Fibroblast of villous mesenchyme (primary cell): ENCODE results near the gene FOXF2. TPM values are rescaled to one million over a fixed set of nuclear protein-coding genes. Genes with fewer than 3 reads are reported as not detected.

ENCODE experiments used
- DNase-seq: peaks from one replicate; pipeline ENCODE4 v3.0.0-alpha.2; 2010; ENCODE audit warnings: low read depth
- H3K4me3 ChIP-seq: 2 replicates; pipeline ENCODE4 v1.5.1; 2011; ENCODE audit warnings: low read depth, mild to moderate bottlenecking, low read length
- CTCF ChIP-seq: IDR thresholded peaks from 2 replicates; pipeline ENCODE4 v1.5.1; 2012; ENCODE audit warnings: low read depth, mild to moderate bottlenecking, low read length; ENCODE audit not compliant: insufficient read depth
- total RNA-seq: library from RNA; depleted of rRNA; stranded (reverse); fragments of >200 nt; gene quantifications from 2 replicates; pipeline ENCODE4 v1.2.3, GENCODE V29; 2012

The FOXF2 gene
- total RNA-seq, 1 donor, result not detected

GRCh38 chr6:1382331-1382882 lies 7.0 kb upstream of the FOXF2 start:
- no peak overlapping the region for H3K4me3 ChIP-seq
- no peak for DNase-seq
- TF ChIP-seq CTCF, result no peak

- H3K4me3 ChIP-seq, result no peak overlapping the region
- no peak for DNase-seq
- TF ChIP-seq CTCF, result no peak
Measured at GRCh38 chr6:1382883-1383728, 6.3 kb upstream of the FOXF2 start.

GRCh38 chr6:1383729-1384548 lies 5.4 kb upstream of the FOXF2 start:
- TF ChIP-seq CTCF, result no peak
- H3K4me3 ChIP-seq, result no peak overlapping the region
- no peak for DNase-seq

- no peak for TF ChIP-seq CTCF
- H3K4me3 ChIP-seq, result no peak overlapping the region
- no peak for DNase-seq
Measured at GRCh38 chr6:1384549-1385128, 4.7 kb upstream of the FOXF2 start.

GRCh38 chr6:1385129-1386037 lies 4.0 kb upstream of the FOXF2 start:
- no peak for TF ChIP-seq CTCF
- H3K4me3 ChIP-seq, result no peak overlapping the region
- no peak for DNase-seq
